ENCODE results near the gene PLA2G4E.

- TF ChIP-seq CTCF (IDR thresholded peaks at IDR 0.05; ENCODE audit: low read length) (no peak), EZH2 (IDR thresholded peaks at IDR 0.05; ENCODE audit: borderline replicate concordance, low read length) (no peak)
Observed at GRCh38 chr15:41949401-41950126, 71.3 kb downstream of the PLA2G4E start.
